Measurements from ENCODE around the gene CEP41. TPM values are rescaled to one million over a fixed set of nuclear protein-coding genes. Genes with fewer than 3 reads are reported as not detected.

Gene CEP41
- total RNA-seq, 1 donor from 2014 or later, result 16.4 TPM

DNA sequence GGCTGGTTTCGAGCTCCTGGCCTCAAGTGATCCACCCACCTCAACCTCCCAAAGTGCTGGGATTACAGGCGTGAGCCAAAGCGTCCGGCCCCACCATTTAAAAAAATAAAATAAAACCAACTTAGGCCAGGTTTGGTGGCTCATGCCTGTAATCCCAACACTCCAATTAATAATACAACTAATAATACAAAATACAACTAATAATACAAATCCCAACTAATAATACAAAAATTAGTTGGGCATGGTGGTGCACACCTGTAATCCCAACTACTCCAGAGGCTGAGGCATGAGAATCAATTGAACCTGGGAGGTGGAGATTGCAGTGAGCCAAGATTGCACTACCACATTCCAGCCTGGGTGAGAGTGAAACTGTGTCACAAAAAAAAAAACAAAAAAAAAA, 27.6 kb downstream of the CEP41 start:
- Mint-ChIP-seq H3K4me1 (ENCODE audit: unreplicated experiment) (peaks cover 29% of the 10 kb centered on the region), H3K36me3 (ENCODE audit: unreplicated experiment) (peaks cover 6% of the 10 kb centered on the region), H3K27ac (ENCODE audit: unreplicated experiment) (no peak overlapping the region), H3K4me3 (ENCODE audit: unreplicated experiment) (no peak overlapping the region), H3K9me3 (ENCODE audit: unreplicated experiment) (no peaks in the 10 kb centered on the region), H3K27me3 (ENCODE audit: unreplicated experiment) (no peaks in the 10 kb centered on the region)
- no peak for DNase-seq (ENCODE audit: extremely low spot score, unreplicated experiment)
- TF ChIP-seq, protein P1, sequence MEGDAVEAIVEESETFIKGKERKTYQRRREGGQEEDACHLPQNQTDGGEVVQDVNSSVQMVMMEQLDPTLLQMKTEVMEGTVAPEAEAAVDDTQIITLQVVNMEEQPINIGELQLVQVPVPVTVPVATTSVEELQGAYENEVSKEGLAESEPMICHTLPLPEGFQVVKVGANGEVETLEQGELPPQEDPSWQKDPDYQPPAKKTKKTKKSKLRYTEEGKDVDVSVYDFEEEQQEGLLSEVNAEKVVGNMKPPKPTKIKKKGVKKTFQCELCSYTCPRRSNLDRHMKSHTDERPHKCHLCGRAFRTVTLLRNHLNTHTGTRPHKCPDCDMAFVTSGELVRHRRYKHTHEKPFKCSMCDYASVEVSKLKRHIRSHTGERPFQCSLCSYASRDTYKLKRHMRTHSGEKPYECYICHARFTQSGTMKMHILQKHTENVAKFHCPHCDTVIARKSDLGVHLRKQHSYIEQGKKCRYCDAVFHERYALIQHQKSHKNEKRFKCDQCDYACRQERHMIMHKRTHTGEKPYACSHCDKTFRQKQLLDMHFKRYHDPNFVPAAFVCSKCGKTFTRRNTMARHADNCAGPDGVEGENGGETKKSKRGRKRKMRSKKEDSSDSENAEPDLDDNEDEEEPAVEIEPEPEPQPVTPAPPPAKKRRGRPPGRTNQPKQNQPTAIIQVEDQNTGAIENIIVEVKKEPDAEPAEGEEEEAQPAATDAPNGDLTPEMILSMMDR (IDR thresholded peaks at IDR 0.05), result no peak

DNA sequence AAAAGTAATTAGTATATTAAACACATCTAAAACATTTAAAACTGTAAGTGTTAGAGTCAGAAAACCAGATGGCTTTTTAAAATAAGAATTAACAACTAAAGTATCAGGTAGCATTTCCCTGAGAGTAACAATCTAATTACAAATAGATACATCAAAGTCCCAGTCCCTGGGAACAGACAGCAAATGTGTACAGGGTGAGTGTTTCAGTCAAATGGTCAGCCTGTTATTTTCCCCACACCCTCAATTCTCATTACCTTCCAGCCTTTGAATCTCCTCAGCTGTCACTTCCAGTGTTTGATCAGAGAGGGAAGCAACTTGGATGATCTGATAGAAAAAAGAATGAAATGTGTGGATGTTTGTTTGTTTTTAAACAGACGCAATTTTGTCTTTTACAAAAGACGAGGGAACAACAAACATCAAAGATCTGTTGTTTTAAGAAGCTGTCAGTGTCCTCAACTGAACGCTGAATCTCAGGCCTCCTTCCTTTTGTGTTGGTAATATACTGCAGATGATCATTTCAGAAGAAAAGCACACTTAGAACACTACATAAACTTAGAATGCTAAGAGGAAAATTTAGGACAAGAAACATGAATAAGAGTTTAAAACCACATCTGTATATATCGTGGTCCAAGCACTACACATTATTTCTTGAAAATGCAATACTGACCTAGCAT, 29.8 kb downstream of the CEP41 start:
- TF ChIP-seq, protein P1 (IDR thresholded peaks at IDR 0.05), result no peak
- H3K36me3 Mint-ChIP-seq (ENCODE audit: unreplicated experiment), result peaks cover 6% of the 10 kb centered on the region
- DNase-seq (ENCODE audit: extremely low spot score, unreplicated experiment), result no peak
- H3K27me3 Mint-ChIP-seq (ENCODE audit: unreplicated experiment), result no peaks in the 10 kb centered on the region
- peaks cover 27% of the 10 kb centered on the region for H3K4me1 Mint-ChIP-seq (ENCODE audit: unreplicated experiment)
- H3K27ac Mint-ChIP-seq (ENCODE audit: unreplicated experiment), result no peak overlapping the region
- H3K9me3 Mint-ChIP-seq (ENCODE audit: unreplicated experiment), result no peaks in the 10 kb centered on the region
- no peak overlapping the region for H3K4me3 Mint-ChIP-seq (ENCODE audit: unreplicated experiment)

DNA sequence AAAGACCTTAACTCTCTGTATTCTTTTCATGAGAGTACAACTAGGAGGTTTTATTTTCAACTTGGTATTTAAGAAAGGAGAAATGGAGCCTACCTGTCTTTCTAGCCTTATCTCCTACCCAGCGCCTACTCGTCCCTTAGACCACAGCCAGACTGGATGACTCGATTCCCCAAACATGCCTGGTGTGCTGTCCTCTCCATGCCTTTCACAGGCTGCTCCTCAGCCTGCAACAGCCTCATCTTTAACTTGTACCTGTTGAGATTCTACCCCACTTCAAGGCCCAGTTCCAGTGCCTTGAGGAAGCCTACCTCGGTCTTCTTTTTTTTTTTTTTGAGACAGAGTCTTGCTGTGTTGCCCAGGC, 31.1 kb downstream of the CEP41 start:
- Mint-ChIP-seq H3K4me3 (ENCODE audit: unreplicated experiment) (no peak overlapping the region), H3K4me1 (ENCODE audit: unreplicated experiment) (peaks cover 27% of the 10 kb centered on the region)
- DNase-seq (ENCODE audit: extremely low spot score, unreplicated experiment), result no peak

DNA sequence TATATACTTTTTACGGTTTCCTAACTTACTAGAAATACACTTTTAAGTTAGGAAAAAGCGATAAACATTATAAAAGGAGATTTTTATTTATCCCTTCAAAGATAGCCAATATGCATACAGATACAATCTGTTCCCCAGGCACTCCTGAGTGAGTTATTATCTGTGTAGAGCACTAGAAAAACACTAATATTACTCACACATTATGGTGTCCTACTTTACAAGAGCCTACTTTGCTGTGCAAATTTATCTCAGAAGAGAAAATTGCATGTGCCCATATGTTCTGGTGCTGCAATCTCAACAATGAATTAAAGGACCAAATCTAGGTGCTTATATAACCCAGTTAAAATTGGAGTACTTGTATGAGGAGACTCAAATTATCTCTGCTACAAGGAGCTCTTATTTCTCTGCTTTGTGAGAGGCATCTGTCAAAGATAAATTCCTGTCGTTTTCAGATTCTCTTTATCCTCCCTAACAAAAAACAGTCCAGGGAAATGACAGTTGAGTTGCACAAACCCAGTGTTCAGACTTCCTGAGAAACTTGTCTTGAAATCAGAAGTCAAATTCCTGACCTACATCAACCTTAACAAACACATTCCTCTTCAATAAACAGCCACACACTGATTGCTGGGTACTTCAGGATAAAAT, 31.6 kb downstream of the CEP41 start:
- Mint-ChIP-seq H3K27me3 (ENCODE audit: unreplicated experiment) (no peaks in the 10 kb centered on the region), H3K4me3 (ENCODE audit: unreplicated experiment) (no peak overlapping the region), H3K4me1 (ENCODE audit: unreplicated experiment) (peaks cover 27% of the 10 kb centered on the region), H3K27ac (ENCODE audit: unreplicated experiment) (peak overlapping the region; percentile 77), H3K36me3 (ENCODE audit: unreplicated experiment) (peaks cover 7% of the 10 kb centered on the region), H3K9me3 (ENCODE audit: unreplicated experiment) (no peaks in the 10 kb centered on the region)
- DNase-seq (ENCODE audit: extremely low spot score, unreplicated experiment), result no peak
- TF ChIP-seq, protein P1 (IDR thresholded peaks at IDR 0.05), result no peak

More for the DNA sequence above, 31.1 kb downstream of the CEP41 start:
- H3K9me3 Mint-ChIP-seq (ENCODE audit: unreplicated experiment), result no peaks in the 10 kb centered on the region
- H3K36me3 Mint-ChIP-seq (ENCODE audit: unreplicated experiment), result peaks cover 6% of the 10 kb centered on the region
- H3K27me3 Mint-ChIP-seq (ENCODE audit: unreplicated experiment), result no peaks in the 10 kb centered on the region
- H3K27ac Mint-ChIP-seq (ENCODE audit: unreplicated experiment), result peak overlapping the region; percentile 77
- TF ChIP-seq, protein P1 (IDR thresholded peaks at IDR 0.05), result no peak

DNA sequence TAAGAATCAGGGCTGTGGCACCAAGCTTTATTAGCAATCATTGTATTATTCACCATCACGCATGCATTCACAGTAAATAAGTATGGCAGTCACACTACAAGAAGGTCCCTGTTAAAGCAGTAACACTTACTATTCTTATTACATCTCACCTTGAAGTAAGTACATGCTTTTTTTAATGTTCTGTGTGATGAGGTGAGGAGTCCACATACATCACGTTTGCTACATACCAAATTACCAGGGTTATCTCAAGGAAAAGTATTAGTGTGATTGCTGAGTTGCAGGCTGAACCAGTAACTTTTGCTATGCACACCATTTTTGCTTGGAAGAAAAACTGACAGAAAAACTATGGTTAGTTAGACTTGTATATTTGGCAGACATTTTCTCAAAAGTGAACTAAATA, 35.8 kb downstream of the CEP41 start:
- TF ChIP-seq, protein P1 (IDR thresholded peaks at IDR 0.05), result no peak
- Mint-ChIP-seq H3K36me3 (ENCODE audit: unreplicated experiment) (peaks cover 11% of the 10 kb centered on the region), H3K4me1 (ENCODE audit: unreplicated experiment) (peaks cover 35% of the 10 kb centered on the region), H3K4me3 (ENCODE audit: unreplicated experiment) (no peak overlapping the region), H3K9me3 (ENCODE audit: unreplicated experiment) (no peaks in the 10 kb centered on the region), H3K27ac (ENCODE audit: unreplicated experiment) (no peak overlapping the region), H3K27me3 (ENCODE audit: unreplicated experiment) (no peaks in the 10 kb centered on the region)
- DNase-seq (ENCODE audit: extremely low spot score, unreplicated experiment), result no peak
